Osteoblast (primary cell): ENCODE data around the gene KCNQ4. TPM values are rescaled to one million over a fixed set of nuclear protein-coding genes. Genes with fewer than 3 reads are reported as not detected.

Source experiments
- DNase-seq: peaks from one replicate; pipeline ENCODE4 v3.0.0; 2011; ENCODE audit warnings: low spot score, mixed read lengths; ENCODE audit not compliant: insufficient read length; ENCODE audit errors: missing footprints
- H2AFZ ChIP-seq: 2 replicates; pipeline ENCODE4 v1.6.0; 2011; ENCODE audit warnings: mild to moderate bottlenecking, low read length
- H3K27ac ChIP-seq: 2 replicates; pipeline ENCODE4 v1.5.1; 2011; ENCODE audit warnings: mild to moderate bottlenecking, low read depth, low read length, moderate library complexity
- H3K27me3 ChIP-seq: 2 replicates; pipeline ENCODE4 v1.6.0; 2012; ENCODE audit warnings: mild to moderate bottlenecking, control low read depth, inconsistent platforms, low read length, moderate library complexity; ENCODE audit not compliant: insufficient read depth
- H3K36me3 ChIP-seq: 2 replicates; pipeline ENCODE4 v1.5.1; 2011; ENCODE audit warnings: mild to moderate bottlenecking, low read length, control low read depth, moderate library complexity; ENCODE audit not compliant: insufficient read depth
- H3K4me1 ChIP-seq: 2 replicates; pipeline ENCODE4 v1.5.1; 2011; ENCODE audit warnings: mild to moderate bottlenecking, low read length, control low read depth, moderate library complexity; ENCODE audit not compliant: insufficient read depth
- H3K4me2 ChIP-seq: 2 replicates; pipeline ENCODE4 v1.6.0; 2011; ENCODE audit warnings: mild to moderate bottlenecking, low read length; ENCODE audit not compliant: insufficient read depth
- H3K4me3 ChIP-seq: fragments of 200-600 bp; sonication (generic); 3 replicates; pipeline ENCODE4 v1.5.1; 2012; ENCODE audit warnings: mild to moderate bottlenecking, low read length, inconsistent platforms; ENCODE audit not compliant: insufficient read depth
- H3K79me2 ChIP-seq: 2 replicates; pipeline ENCODE4 v1.6.0; 2012; ENCODE audit warnings: mild to moderate bottlenecking, low read length, control low read depth, inconsistent platforms; ENCODE audit not compliant: insufficient read depth
- H3K9me3 ChIP-seq: 2 replicates; pipeline ENCODE4 v1.5.1; 2011; ENCODE audit warnings: low read depth, low read length, control low read depth
- H4K20me1 ChIP-seq: 2 replicates; pipeline ENCODE4 v1.6.0; 2012; ENCODE audit warnings: mild to moderate bottlenecking, low read length, control low read depth; ENCODE audit not compliant: insufficient read depth
- CTCF ChIP-seq: IDR thresholded peaks from 2 replicates; pipeline ENCODE4 v1.5.1; 2011; ENCODE audit warnings: mild to moderate bottlenecking, low read depth, low read length, moderate library complexity; ENCODE audit errors: extremely low read depth
- total RNA-seq: library from RNA; depleted of rRNA; stranded (reverse); fragments of >200 nt; gene quantifications from 2 replicates; pipeline ENCODE4 v1.2.3, GENCODE V29; 2012

Gene KCNQ4
- total RNA-seq, 1 donor: not detected

GRCh38 chr1:40751802-40752201 lies 31.8 kb upstream of the KCNQ4 start:
- H3K9me3 ChIP-seq: no peaks in the 10 kb centered on the region
- H3K4me2 ChIP-seq: no peak overlapping the region
- TF ChIP-seq CTCF: no peak
- no peaks in the 10 kb centered on the region for H3K79me2 ChIP-seq
- no peak overlapping the region for H3K4me3 ChIP-seq
- H4K20me1 ChIP-seq: no peaks in the 10 kb centered on the region
- no peak for DNase-seq
- H3K4me1 ChIP-seq: peaks cover 8% of the 10 kb centered on the region
- H2AFZ ChIP-seq: no peak overlapping the region
- H3K36me3 ChIP-seq: peaks cover 56% of the 10 kb centered on the region
- H3K27ac ChIP-seq: no peak overlapping the region
- H3K27me3 ChIP-seq: no peaks in the 10 kb centered on the region

DNA sequence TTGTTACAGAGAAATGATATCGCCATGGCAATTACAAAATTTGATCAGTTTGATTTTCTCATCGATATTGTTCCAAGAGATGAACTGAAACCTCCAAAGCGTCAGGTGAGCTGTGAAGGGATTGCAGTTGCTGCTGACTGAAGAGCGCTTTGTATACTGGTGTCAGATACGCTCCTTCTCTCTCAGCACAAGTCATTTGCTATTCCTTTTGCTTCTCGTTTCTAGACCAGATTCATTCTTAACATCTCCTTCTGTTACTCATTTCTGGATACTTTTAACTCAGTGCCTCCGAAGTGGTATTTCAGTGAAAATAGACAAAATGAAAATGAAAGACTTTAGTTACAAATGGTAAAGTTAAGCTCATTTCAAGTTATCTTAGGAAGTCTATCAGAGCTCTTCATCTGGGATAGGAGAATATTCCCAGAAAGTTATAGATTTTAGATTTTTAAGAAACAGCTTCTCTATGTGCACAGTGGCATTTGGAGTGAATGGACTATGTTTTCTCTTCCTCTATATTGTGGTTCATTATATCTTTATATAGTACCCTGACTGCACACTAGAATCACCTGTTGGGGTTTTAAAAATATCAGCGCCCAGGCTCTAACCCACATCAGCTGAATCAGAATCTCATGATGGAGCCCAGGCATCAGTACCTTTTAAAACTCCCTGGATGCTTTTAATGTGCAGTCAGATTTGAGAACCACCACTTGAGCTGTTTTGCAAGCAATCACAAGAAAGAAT lies 30.3 kb upstream of the KCNQ4 start:
- Histone ChIP-seq H2AFZ (no peak overlapping the region), H3K79me2 (no peaks in the 10 kb centered on the region), H3K4me3 (no peak overlapping the region), H3K27me3 (no peaks in the 10 kb centered on the region), H3K9me3 (no peaks in the 10 kb centered on the region), H4K20me1 (no peaks in the 10 kb centered on the region), H3K27ac (no peak overlapping the region), H3K4me2 (no peak overlapping the region), H3K4me1 (peaks cover 8% of the 10 kb centered on the region), H3K36me3 (peaks cover 65% of the 10 kb centered on the region)
- TF ChIP-seq CTCF: no peak
- DNase-seq: no peak

DNA sequence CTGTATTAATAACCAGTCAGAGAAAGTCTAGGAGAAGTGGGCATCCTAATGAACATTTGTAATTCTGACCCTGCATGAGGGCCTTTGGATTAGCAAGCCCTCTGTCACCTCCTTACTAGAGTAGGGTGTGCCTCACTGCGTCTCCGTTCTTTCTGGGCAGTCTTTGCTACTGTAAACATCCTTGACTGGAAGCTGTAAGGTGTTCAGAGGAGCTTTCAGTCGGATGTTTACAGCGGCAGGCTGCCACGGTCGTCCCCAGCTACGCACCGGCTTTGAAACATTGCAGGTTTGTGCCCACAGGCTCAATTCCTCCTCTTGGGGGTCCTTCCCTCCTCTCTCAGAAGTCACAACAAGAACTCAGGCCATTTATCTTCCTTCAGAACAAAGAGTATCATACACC lies 29.4 kb upstream of the KCNQ4 start:
- no peak overlapping the region for H3K27ac ChIP-seq
- H3K27me3 ChIP-seq: no peaks in the 10 kb centered on the region
- H2AFZ ChIP-seq: no peak overlapping the region
- no peak for TF ChIP-seq CTCF
- no peaks in the 10 kb centered on the region for H4K20me1 ChIP-seq
- H3K9me3 ChIP-seq: no peaks in the 10 kb centered on the region
- H3K79me2 ChIP-seq: no peaks in the 10 kb centered on the region
- H3K4me2 ChIP-seq: no peak overlapping the region
- no peak for DNase-seq
- H3K4me3 ChIP-seq: no peak overlapping the region
- H3K36me3 ChIP-seq: peaks cover 61% of the 10 kb centered on the region
- peaks cover 8% of the 10 kb centered on the region for H3K4me1 ChIP-seq

GRCh38 chr1:40755067-40755466 lies 28.5 kb upstream of the KCNQ4 start:
- no peak overlapping the region for H3K4me3 ChIP-seq
- DNase-seq: no peak
- H3K4me1 ChIP-seq: peaks cover 5% of the 10 kb centered on the region
- H3K9me3 ChIP-seq: no peaks in the 10 kb centered on the region
- no peak for TF ChIP-seq CTCF
- no peak overlapping the region for H2AFZ ChIP-seq
- H3K27ac ChIP-seq: no peak overlapping the region
- peaks cover 54% of the 10 kb centered on the region for H3K36me3 ChIP-seq
- H3K4me2 ChIP-seq: no peak overlapping the region
- no peaks in the 10 kb centered on the region for H4K20me1 ChIP-seq
- no peaks in the 10 kb centered on the region for H3K79me2 ChIP-seq
- H3K27me3 ChIP-seq: no peaks in the 10 kb centered on the region
